ENCODE measurements around the gene BRD2. TPM values are rescaled to one million over a fixed set of nuclear protein-coding genes. Genes with fewer than 3 reads are reported as not detected.

Gene BRD2
- total and polyA plus RNA-seq, 9 of the 15 experiments (the other 6 are each of a cell fraction or from before 2014, with no cell fraction given): 19.0 to 252 (median 181) TPM

DNA sequence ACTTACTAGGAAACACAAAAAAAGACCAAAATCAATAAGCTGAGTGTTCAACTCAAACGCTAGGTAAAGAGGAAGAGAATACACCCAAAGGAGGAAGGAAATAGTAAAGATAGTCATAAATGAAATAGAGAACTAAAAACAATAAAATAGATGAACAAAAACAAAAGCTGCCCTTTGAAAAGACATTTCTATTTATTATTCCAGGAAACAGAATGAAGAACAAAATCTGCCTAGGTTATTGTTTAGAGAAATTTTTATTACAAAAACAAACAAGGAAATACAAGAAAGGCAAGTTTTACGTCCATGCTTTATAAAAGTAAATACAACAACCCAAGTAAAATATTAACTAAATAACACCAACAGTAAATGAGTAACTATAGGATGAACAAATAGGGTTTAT, 47.7 kb upstream of the BRD2 start (continued):
- no peak for TF ChIP-seq E2F6 (IDR thresholded peaks at IDR 0.05; ENCODE audit: borderline replicate concordance in 1 of 2, extremely low read depth in 1 of 2, insufficient read depth in 1 of 2, insufficient read length in 1 of 2, low read depth in 1 of 2, low read length in 1 of 2, poor library complexity in 1 of 2, severe bottlenecking in 1 of 2)
- no peak for TF ChIP-seq FOXJ2 (tag; IDR thresholded peaks at IDR 0.05)
- TF ChIP-seq PHB (CRISPR knock-in tag; IDR thresholded peaks at IDR 0.05): no peak
- no peak for TF ChIP-seq ZNF77 (CRISPR knock-in tag; IDR thresholded peaks at IDR 0.05)

- no peak overlapping the region for H3K4me2 ChIP-seq (ENCODE audit: insufficient read depth, low read length)
- no peaks in the 10 kb centered on the region for H3K9me3 ChIP-seq (replicated peaks; ENCODE audit: control insufficient read depth, insufficient read depth, low read depth, low read length)
- WGBS (ENCODE audit: insufficient coverage, low coverage, missing lambda C conversion rate): 6% methylated on average over 2 of the region's 2 CpGs
- POLR2A ChIA-PET: interaction anchor here (2.8 kb wide), 1 partner anchor 50 kb away, joined by 11 read pairs; no protein-coding TSS in a partner anchor
- H3K4me1 ChIP-seq (replicated peaks in 1 of 2; ENCODE audit: control insufficient read depth in 2 of 2, insufficient read depth in 2 of 2, low read length in 2 of 2): no peaks in the 10 kb centered on the region
- DNase-seq (ENCODE audit: extremely low read depth in 1 of 4, low spot score in 3 of 4) (no peak), ATAC-seq (no peak), FAIRE-seq (no peak)
- CTCF ChIA-PET (ENCODE audit: low intra/inter-chr PET ratio): no interaction called here
- H2AFZ ChIP-seq (ENCODE audit: low read depth, low read length): no peak overlapping the region
- H3K79me2 ChIP-seq (ENCODE audit: control insufficient read depth, insufficient read depth, low read length): no peaks in the 10 kb centered on the region
- in situ Hi-C loops (cut with MboI): no loop called here
- intact Hi-C loops (cut with micrococcal nuclease): no loop called here
- no peaks in the 10 kb centered on the region for H3K36me3 ChIP-seq (ENCODE audit: control insufficient read depth, insufficient read depth, low read length)
- no peaks in the 10 kb centered on the region for H4K20me1 ChIP-seq (replicated peaks; ENCODE audit: control insufficient read depth, insufficient read depth, low read length)
- TF ChIP-seq HDGF (IDR thresholded peaks at IDR 0.05) (no peak), PML (IDR thresholded peaks at IDR 0.05; ENCODE audit: low read length) (no peak), ZSCAN29 (IDR thresholded peaks at IDR 0.05) (no peak)
- TF ChIP-seq, protein P1, sequence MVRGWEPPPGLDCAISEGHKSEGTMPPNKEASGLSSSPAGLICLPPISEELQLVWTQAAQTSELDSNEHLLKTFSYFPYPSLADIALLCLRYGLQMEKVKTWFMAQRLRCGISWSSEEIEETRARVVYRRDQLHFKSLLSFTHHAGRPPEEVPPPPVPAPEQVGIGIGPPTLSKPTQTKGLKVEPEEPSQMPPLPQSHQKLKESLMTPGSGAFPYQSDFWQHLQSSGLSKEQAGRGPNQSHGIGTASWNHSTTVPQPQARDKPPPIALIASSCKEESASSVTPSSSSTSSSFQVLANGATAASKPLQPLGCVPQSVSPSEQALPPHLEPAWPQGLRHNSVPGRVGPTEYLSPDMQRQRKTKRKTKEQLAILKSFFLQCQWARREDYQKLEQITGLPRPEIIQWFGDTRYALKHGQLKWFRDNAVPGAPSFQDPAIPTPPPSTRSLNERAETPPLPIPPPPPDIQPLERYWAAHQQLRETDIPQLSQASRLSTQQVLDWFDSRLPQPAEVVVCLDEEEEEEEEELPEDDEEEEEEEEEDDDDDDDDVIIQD (CRISPR knock-in tag; IDR thresholded peaks at IDR 0.05): no peak
- no TSS peak for BruUV-seq (replicated peaks)
- H3K9me1 ChIP-seq (ENCODE audit: control insufficient read depth, insufficient read depth, low read length): no peaks in the 10 kb centered on the region
- no peak overlapping the region for H3K9ac ChIP-seq (ENCODE audit: insufficient read depth in 1 of 2, low read depth in 2 of 2, low read length in 2 of 2)
- no peak overlapping the region for H3K4me3 ChIP-seq
- H3K27me3 ChIP-seq (ENCODE audit: control insufficient read depth in 2 of 2, insufficient read depth in 2 of 2, low read length in 2 of 2): peaks cover 13 to 17% of the 10 kb centered on the region in 2 experiments; a peak in 3 of 5 replicates
- H3K27ac ChIP-seq (ENCODE audit: extremely low read depth, low read depth, low read length): no peak overlapping the region
Measured at GRCh38 chr6:32922083-32922482, 46.3 kb upstream of the BRD2 start.

All from K562 (cell line).